Natural killer cell (primary cell): ENCODE measurements around the gene VMAC. TPM values are rescaled to one million over a fixed set of nuclear protein-coding genes. Genes with fewer than 3 reads are reported as not detected.

Experiments used
- ATAC-seq, 3 donors: fragments of 150-1000 bp in 2 of 3; fragments of 200-7000 bp in 1 of 3; cut with Tn5 transposase; 1 replicate in 1 of 3; 2 replicates in 2 of 3; pipeline ENCODE4 v1.10.0; 2021; ENCODE audit warnings: mild to moderate bottlenecking in 2 of 3, moderate library complexity in 2 of 3
- DNase-seq, 2 donors: peaks; one replicate each; pipeline versions ENCODE4 v3.0.0 to v3.0.0-alpha.2; 2013 to 2021; ENCODE audit warnings: mixed read lengths in 1 of 2
- H3K27ac ChIP-seq: one replicate; pipeline ENCODE4 v1.5.1; 2013; ENCODE audit warnings: mild to moderate bottlenecking, low read length
- H3K27me3 ChIP-seq: one replicate; pipeline ENCODE4 v1.6.1; 2013; ENCODE audit warnings: low read length; ENCODE audit not compliant: control insufficient read depth, insufficient read depth
- H3K36me3 ChIP-seq: one replicate; pipeline ENCODE4 v1.6.1; 2013; ENCODE audit warnings: low read length; ENCODE audit not compliant: control insufficient read depth, insufficient read depth
- H3K4me1 ChIP-seq: one replicate; pipeline ENCODE4 v1.6.1; 2013; ENCODE audit warnings: low read length; ENCODE audit not compliant: control insufficient read depth, insufficient read depth
- H3K4me3 ChIP-seq: one replicate; pipeline ENCODE4 v1.5.1; 2013; ENCODE audit warnings: low read length
- H3K9me3 ChIP-seq: one replicate; pipeline ENCODE4 v1.6.1; 2013; ENCODE audit warnings: low read length; ENCODE audit not compliant: control insufficient read depth, insufficient read depth
- H3K27ac Mint-ChIP-seq, 2 donors: one replicate each; pipeline ENCODE4 v1.8.0; 2022; ENCODE audit warnings: mild to moderate bottlenecking in 2 of 2, mixed read lengths in 2 of 2, moderate library complexity in 1 of 2
- H3K27me3 Mint-ChIP-seq, 2 donors: one replicate each; pipeline ENCODE4 v1.8.0; 2022; ENCODE audit warnings: low read depth in 2 of 2, mixed read lengths in 2 of 2
- H3K36me3 Mint-ChIP-seq: one replicate; pipeline ENCODE4 v1.8.0; 2022; ENCODE audit warnings: mixed read lengths
- H3K4me1 Mint-ChIP-seq, 2 donors: one replicate each; pipeline ENCODE4 v1.8.0; 2022; ENCODE audit warnings: mixed read lengths in 2 of 2
- H3K4me3 Mint-ChIP-seq: one replicate; pipeline ENCODE4 v1.8.0; 2022; ENCODE audit warnings: mild to moderate bottlenecking, moderate library complexity, mixed read lengths
- H3K9me3 Mint-ChIP-seq, 2 donors: one replicate each; pipeline ENCODE4 v1.8.0; 2022; ENCODE audit warnings: mixed read lengths in 2 of 2
- WGBS: methylation state at CpG from one replicate; pipeline ENCODE4 v1.1.7; 2013; ENCODE audit warnings: missing lambda C conversion rate; ENCODE audit not compliant: insufficient coverage; 5-methylcytosine and 5-hydroxymethylcytosine counted together
- intact Hi-C: fragments of 100-400 bp; cut with micrococcal nuclease; formaldehyde crosslinking; loops from one replicate; pipeline ENCODE4 v1.14.2; 2022
- total RNA-seq, 4 donors: library from RNA; stranded (reverse); fragments of 120-200 nt in 1 of 4; gene quantifications; one replicate each; pipeline versions ENCODE4 v1.2.3 to v1.2.4, GENCODE V29; 2013 to 2022
- TF ChIP-seq, protein P1 (sequence below): fragments of 200-600 bp; IDR thresholded peaks from one replicate; pipeline ENCODE4 v1.8.0; 2022; ENCODE audit warnings: antibody characterized with exemption

Gene VMAC
- total RNA-seq, 3 donors from 2014 or later (not counting 1 experiment from before 2014, with no cell fraction given), result 21.1 to 26.3 (median 24.2) TPM

DNA sequence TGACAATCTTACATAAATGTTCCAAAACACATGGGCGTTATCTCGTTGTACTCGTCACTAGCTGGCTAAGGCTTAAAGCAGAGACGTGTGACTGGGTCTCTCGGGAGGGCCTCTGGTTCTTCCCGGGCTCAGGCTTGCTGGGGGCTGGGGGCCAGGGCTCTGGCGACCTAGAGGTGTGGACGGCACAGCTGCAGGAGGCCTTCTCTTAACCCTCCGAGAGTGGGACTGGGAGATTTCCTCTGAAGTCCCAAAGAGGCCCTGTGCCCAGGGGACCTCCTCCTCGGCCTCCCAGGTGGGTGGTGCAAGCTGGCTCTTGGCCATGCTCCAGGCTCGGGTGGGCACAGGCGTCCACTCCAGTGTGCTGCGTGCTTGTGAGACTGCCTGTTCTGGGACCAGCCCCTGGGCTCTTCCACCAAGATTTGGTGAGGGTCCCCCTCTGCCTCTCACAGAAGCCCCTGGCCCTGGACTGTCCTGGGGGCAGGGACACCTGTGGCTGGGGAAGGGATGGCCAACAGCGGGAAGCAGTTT, 11.6 kb downstream of the VMAC start:
- H3K9me3 ChIP-seq, result no peaks in the 10 kb centered on the region
- H3K9me3 Mint-ChIP-seq, result no peaks in the 10 kb centered on the region
- ATAC-seq (no peak), DNase-seq (no peak)
- H3K4me3 Mint-ChIP-seq, result no peak overlapping the region
- peaks cover 53% of the 10 kb centered on the region for H3K36me3 ChIP-seq
- intact Hi-C loops, result no loop called here
- H3K27me3 ChIP-seq, result no peaks in the 10 kb centered on the region
- H3K4me3 ChIP-seq, result no peak overlapping the region
- H3K36me3 Mint-ChIP-seq, result no peaks in the 10 kb centered on the region
- no peak overlapping the region for H3K27ac Mint-ChIP-seq
- H3K4me1 ChIP-seq, result no peaks in the 10 kb centered on the region
- WGBS, result 95% methylated on average over 14 of the region's 14 CpGs
- H3K27me3 Mint-ChIP-seq, result no peaks in the 10 kb centered on the region
- H3K27ac ChIP-seq, result no peak overlapping the region
- TF ChIP-seq, protein P1, sequence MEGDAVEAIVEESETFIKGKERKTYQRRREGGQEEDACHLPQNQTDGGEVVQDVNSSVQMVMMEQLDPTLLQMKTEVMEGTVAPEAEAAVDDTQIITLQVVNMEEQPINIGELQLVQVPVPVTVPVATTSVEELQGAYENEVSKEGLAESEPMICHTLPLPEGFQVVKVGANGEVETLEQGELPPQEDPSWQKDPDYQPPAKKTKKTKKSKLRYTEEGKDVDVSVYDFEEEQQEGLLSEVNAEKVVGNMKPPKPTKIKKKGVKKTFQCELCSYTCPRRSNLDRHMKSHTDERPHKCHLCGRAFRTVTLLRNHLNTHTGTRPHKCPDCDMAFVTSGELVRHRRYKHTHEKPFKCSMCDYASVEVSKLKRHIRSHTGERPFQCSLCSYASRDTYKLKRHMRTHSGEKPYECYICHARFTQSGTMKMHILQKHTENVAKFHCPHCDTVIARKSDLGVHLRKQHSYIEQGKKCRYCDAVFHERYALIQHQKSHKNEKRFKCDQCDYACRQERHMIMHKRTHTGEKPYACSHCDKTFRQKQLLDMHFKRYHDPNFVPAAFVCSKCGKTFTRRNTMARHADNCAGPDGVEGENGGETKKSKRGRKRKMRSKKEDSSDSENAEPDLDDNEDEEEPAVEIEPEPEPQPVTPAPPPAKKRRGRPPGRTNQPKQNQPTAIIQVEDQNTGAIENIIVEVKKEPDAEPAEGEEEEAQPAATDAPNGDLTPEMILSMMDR, result no peak
- no peaks in the 10 kb centered on the region for H3K4me1 Mint-ChIP-seq

DNA sequence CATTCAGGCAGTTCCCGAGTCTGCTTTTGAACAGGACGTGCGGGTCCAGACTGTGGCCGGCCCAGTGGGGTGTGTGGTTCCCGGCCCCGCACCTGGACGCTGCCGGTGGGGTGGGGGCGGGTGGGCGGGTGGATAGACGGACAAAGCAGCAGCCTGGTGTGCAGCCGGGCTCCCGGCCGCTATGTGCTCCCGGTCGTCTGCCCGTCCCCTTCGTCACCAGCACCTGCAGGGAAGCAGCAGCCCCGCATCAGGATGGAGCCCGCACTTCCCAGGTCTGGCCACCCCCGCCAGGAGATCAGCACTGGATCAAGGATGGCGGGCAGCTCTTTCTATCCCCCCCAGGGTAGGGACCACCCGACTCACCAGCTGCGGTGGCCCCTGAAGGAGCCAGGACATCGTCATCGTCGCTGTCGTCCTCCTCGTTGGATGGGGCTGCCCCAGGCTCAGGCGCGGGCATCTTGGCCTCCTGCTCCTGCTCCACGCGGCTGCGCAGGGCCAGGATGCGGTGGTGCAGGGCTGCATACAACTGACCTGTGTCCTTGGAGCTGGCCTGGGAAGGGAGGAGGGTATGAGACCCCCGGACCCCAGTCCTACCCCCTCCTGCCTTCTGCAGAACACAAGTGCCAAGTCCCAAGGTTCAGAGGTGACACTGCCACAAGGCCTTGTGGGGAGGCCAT, 12.9 kb downstream of the VMAC start:
- Histone ChIP-seq H3K4me3 (no peak overlapping the region), H3K36me3 (peaks cover 63% of the 10 kb centered on the region), H3K9me3 (no peaks in the 10 kb centered on the region), H3K4me1 (no peaks in the 10 kb centered on the region), H3K27me3 (no peaks in the 10 kb centered on the region), H3K27ac (no peak overlapping the region)
- ATAC-seq (no peak), DNase-seq (no peak)
- Mint-ChIP-seq H3K27ac (no peak overlapping the region), H3K36me3 (no peaks in the 10 kb centered on the region), H3K4me3 (no peak overlapping the region), H3K9me3 (no peaks in the 10 kb centered on the region), H3K27me3 (no peaks in the 10 kb centered on the region), H3K4me1 (no peaks in the 10 kb centered on the region)
- intact Hi-C loops, result no loop called here
- TF ChIP-seq, protein P1, result no peak
- 97% methylated on average over 35 of the region's 36 CpGs for WGBS

GRCh38 chr19:5918463-5919079, 13.9 kb downstream of the VMAC start:
- Mint-ChIP-seq H3K4me1 (no peaks in the 10 kb centered on the region), H3K27ac (no peak overlapping the region), H3K4me3 (no peak overlapping the region), H3K9me3 (no peaks in the 10 kb centered on the region), H3K27me3 (no peaks in the 10 kb centered on the region), H3K36me3 (no peaks in the 10 kb centered on the region)
- peaks cover 68% of the 10 kb centered on the region for H3K36me3 ChIP-seq
- TF ChIP-seq, protein P1, result no peak
- no peak for DNase-seq
- no peaks in the 10 kb centered on the region for H3K4me1 ChIP-seq
- ATAC-seq, result no peak
- 98% methylated on average over 20 of the region's 20 CpGs for WGBS
- intact Hi-C loops, result no loop called here
- no peak overlapping the region for H3K4me3 ChIP-seq
- no peak overlapping the region for H3K27ac ChIP-seq
- no peaks in the 10 kb centered on the region for H3K27me3 ChIP-seq
- no peaks in the 10 kb centered on the region for H3K9me3 ChIP-seq
